ENCODE data around the gene ALG10. TPM values are rescaled to one million over a fixed set of nuclear protein-coding genes. Genes with fewer than 3 reads are reported as not detected.

ALG10 gene
- total RNA-seq, 1 donor, result 6.9 TPM

DNA sequence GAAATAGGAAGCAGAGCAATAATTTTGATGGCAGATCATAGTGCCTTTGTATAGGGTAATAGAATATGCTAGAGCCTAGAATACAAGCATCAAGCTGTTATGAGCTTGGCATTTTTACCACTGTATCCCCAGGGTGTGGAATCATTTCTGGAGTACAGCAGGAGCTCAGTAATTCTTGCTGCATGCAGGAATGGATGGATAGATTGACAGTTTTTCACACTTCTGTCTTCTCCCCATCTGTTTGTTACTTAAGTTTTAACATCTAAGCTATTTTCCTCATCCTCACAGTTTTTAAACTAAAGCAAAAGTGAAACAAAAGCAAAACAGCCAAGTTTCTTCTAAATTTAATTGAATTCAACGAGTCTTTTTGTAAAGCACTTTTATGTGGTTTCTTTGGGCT, 32.6 kb downstream of the ALG10 start:
- H3K36me3 ChIP-seq (ENCODE audit: insufficient read depth, low read length), result no peaks in the 10 kb centered on the region
- no peaks in the 10 kb centered on the region for H3K9me3 ChIP-seq (ENCODE audit: low read depth, low read length)
- H3K27ac ChIP-seq (ENCODE audit: low read depth, low read length), result no peak overlapping the region
- H3K4me2 ChIP-seq (ENCODE audit: insufficient read depth, low read length), result no peak overlapping the region
- H2AFZ ChIP-seq (ENCODE audit: low read length), result no peak overlapping the region
- no peaks in the 10 kb centered on the region for H3K4me1 ChIP-seq (ENCODE audit: insufficient read depth, low read length)
- no peak for DNase-seq (ENCODE audit: insufficient read length, low spot score, missing footprints)
- H3K27me3 ChIP-seq (ENCODE audit: insufficient read depth, low read length), result no peaks in the 10 kb centered on the region
- TF ChIP-seq, protein P1, sequence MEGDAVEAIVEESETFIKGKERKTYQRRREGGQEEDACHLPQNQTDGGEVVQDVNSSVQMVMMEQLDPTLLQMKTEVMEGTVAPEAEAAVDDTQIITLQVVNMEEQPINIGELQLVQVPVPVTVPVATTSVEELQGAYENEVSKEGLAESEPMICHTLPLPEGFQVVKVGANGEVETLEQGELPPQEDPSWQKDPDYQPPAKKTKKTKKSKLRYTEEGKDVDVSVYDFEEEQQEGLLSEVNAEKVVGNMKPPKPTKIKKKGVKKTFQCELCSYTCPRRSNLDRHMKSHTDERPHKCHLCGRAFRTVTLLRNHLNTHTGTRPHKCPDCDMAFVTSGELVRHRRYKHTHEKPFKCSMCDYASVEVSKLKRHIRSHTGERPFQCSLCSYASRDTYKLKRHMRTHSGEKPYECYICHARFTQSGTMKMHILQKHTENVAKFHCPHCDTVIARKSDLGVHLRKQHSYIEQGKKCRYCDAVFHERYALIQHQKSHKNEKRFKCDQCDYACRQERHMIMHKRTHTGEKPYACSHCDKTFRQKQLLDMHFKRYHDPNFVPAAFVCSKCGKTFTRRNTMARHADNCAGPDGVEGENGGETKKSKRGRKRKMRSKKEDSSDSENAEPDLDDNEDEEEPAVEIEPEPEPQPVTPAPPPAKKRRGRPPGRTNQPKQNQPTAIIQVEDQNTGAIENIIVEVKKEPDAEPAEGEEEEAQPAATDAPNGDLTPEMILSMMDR (IDR thresholded peaks at IDR 0.05; ENCODE audit: extremely low read depth, low read depth, low read length), result no peak
- no peaks in the 10 kb centered on the region for H4K20me1 ChIP-seq (ENCODE audit: insufficient read depth, low read length)
- no peak overlapping the region for H3K4me3 ChIP-seq (ENCODE audit: insufficient read depth, low read length)
- H3K79me2 ChIP-seq (ENCODE audit: insufficient read depth, low read length), result no peaks in the 10 kb centered on the region

Small RNA genes lying within 50 kb of the gene (small RNA-seq; reads per million reads assigned to genes)
- not detected for gene RF00019

All from osteoblast (primary cell).